HL-60/S4 treated with phorbol 12-myristate 13-acetate at 8.2 ng/mL for 4 days and 3 days (cell line): ENCODE results near the gene PDK2.

Source experiments
- in situ Hi-C: fragments of 300-500 bp; cut with MboI; formaldehyde crosslinking; loops from 2 replicates; pipeline ENCODE4 v1.15.0; 2022; ENCODE audit warnings: low sequenced_read_pairs

The PDK2 gene

GRCh38 chr17:50078430-50078829, 16.7 kb upstream of the PDK2 start:
- in situ Hi-C loops, result no loop called here

- in situ Hi-C loops, result loop anchor here (10.0 kb wide), 1 partner anchor 55 kb away; no protein-coding TSS in a partner anchor
Observed at GRCh38 chr17:50079334-50080095, 15.6 kb upstream of the PDK2 start.

- in situ Hi-C loops, result loop anchor here (10.0 kb wide), 1 partner anchor 55 kb away; no protein-coding TSS in a partner anchor
Observed at GRCh38 chr17:50080096-50080480, 15.1 kb upstream of the PDK2 start.

GRCh38 chr17:50080827-50081226, 14.3 kb upstream of the PDK2 start:
- in situ Hi-C loops, result loop anchor here (10.0 kb wide), 1 partner anchor 56 kb away; no protein-coding TSS in a partner anchor

- in situ Hi-C loops, result loop anchor here (10.0 kb wide), 1 partner anchor 57 kb away; no protein-coding TSS in a partner anchor
Observed at GRCh38 chr17:50081757-50082156, 13.4 kb upstream of the PDK2 start.

- in situ Hi-C loops, result loop anchor here (10.0 kb wide), 1 partner anchor 63 kb away; no protein-coding TSS in a partner anchor
Observed at GRCh38 chr17:50087246-50087911, 7.8 kb upstream of the PDK2 start.

- in situ Hi-C loops, result loop anchor here (10.0 kb wide), 1 partner anchor 63 kb away; no protein-coding TSS in a partner anchor
Observed at GRCh38 chr17:50087912-50088405, 7.2 kb upstream of the PDK2 start.

GRCh38 chr17:50088952-50089825, 6.0 kb upstream of the PDK2 start:
- in situ Hi-C loops, result loop anchor here (10.0 kb wide), 1 partner anchor 64 kb away; no protein-coding TSS in a partner anchor

- in situ Hi-C loops, result no loop called here
Observed at GRCh38 chr17:50090071-50090470, 5.1 kb upstream of the PDK2 start.

- in situ Hi-C loops, result no loop called here
Observed at GRCh38 chr17:50090971-50091917, 3.9 kb upstream of the PDK2 start.

- in situ Hi-C loops, result no loop called here
Observed at GRCh38 chr17:50091918-50092285, 3.2 kb upstream of the PDK2 start.

- in situ Hi-C loops, result no loop called here
Observed at GRCh38 chr17:50093246-50093645, 1.9 kb upstream of the PDK2 start.

GRCh38 chr17:50093807-50094206, 1.3 kb upstream of the PDK2 start:
- in situ Hi-C loops, result no loop called here

GRCh38 chr17:50094243-50094752, 853 bp upstream of the PDK2 start:
- in situ Hi-C loops, result no loop called here

GRCh38 chr17:50095626-50096037, 481 bp downstream of the PDK2 start:
- in situ Hi-C loops, result no loop called here

- in situ Hi-C loops, result no loop called here
Observed at GRCh38 chr17:50096092-50096491, 941 bp downstream of the PDK2 start.

- in situ Hi-C loops, result no loop called here
Observed at GRCh38 chr17:50096758-50097157, 1.6 kb downstream of the PDK2 start.

GRCh38 chr17:50097455-50097854, 2.3 kb downstream of the PDK2 start:
- in situ Hi-C loops, result no loop called here

GRCh38 chr17:50097926-50098325, 2.8 kb downstream of the PDK2 start:
- in situ Hi-C loops, result no loop called here

GRCh38 chr17:50098583-50098982, 3.4 kb downstream of the PDK2 start:
- in situ Hi-C loops, result no loop called here
